Glomerular endothelial cell (primary cell): ENCODE measurements around the gene SPAG16. TPM values are rescaled to one million over a fixed set of nuclear protein-coding genes. Genes with fewer than 3 reads are reported as not detected.

ENCODE experiments used
- DNase-seq: peaks from one replicate; pipeline ENCODE4 v3.0.0-alpha.2; 2011; ENCODE audit warnings: low read depth, low spot score; ENCODE audit errors: extremely low read depth
- total RNA-seq: library from RNA; depleted of rRNA; stranded (reverse); fragments of >200 nt; gene quantifications from 2 replicates; pipeline ENCODE4 v1.2.3, GENCODE V29; 2015

SPAG16 gene
- total RNA-seq, 1 donor from 2014 or later, result 13.8 TPM

- DNase-seq, result no peak
Measured at GRCh38 chr2:214226061-214226460, 941.8 kb downstream of the SPAG16 start.

- DNase-seq, result no peak
Measured at GRCh38 chr2:214232271-214232670, 948.0 kb downstream of the SPAG16 start.

GRCh38 chr2:214233164-214233563 lies 948.9 kb downstream of the SPAG16 start:
- DNase-seq, result no peak

- no peak for DNase-seq
Measured at GRCh38 chr2:214242797-214243196, 958.5 kb downstream of the SPAG16 start.

- DNase-seq, result no peak
Measured at GRCh38 chr2:214244847-214245246, 960.6 kb downstream of the SPAG16 start.

GRCh38 chr2:214246417-214246816 lies 962.2 kb downstream of the SPAG16 start:
- DNase-seq, result no peak

GRCh38 chr2:214247531-214247930 lies 963.3 kb downstream of the SPAG16 start:
- no peak for DNase-seq

- no peak for DNase-seq
Measured at GRCh38 chr2:214255046-214255445, 970.8 kb downstream of the SPAG16 start.

GRCh38 chr2:214261683-214262082 lies 977.4 kb downstream of the SPAG16 start:
- DNase-seq, result no peak

- DNase-seq, result no peak
Measured at GRCh38 chr2:214264171-214264570, 979.9 kb downstream of the SPAG16 start.

GRCh38 chr2:214265991-214266489 lies 981.8 kb downstream of the SPAG16 start:
- no peak for DNase-seq

- no peak for DNase-seq
Measured at GRCh38 chr2:214277880-214278279, 993.6 kb downstream of the SPAG16 start.

- no peak for DNase-seq
Measured at GRCh38 chr2:214286011-214286410, 1001.7 kb downstream of the SPAG16 start.

- DNase-seq, result no peak
Measured at GRCh38 chr2:214293593-214293992, 1009.3 kb downstream of the SPAG16 start.

- DNase-seq, result no peak
Measured at GRCh38 chr2:214294426-214294825, 1010.2 kb downstream of the SPAG16 start.

- no peak for DNase-seq
Measured at GRCh38 chr2:214297423-214297822, 1013.2 kb downstream of the SPAG16 start.

GRCh38 chr2:214310319-214310718 lies 1026.1 kb downstream of the SPAG16 start:
- DNase-seq, result no peak

- DNase-seq, result no peak
Measured at GRCh38 chr2:214311031-214311533, 1026.8 kb downstream of the SPAG16 start.

GRCh38 chr2:214311931-214312749 lies 1027.9 kb downstream of the SPAG16 start:
- no peak for DNase-seq

- no peak for DNase-seq
Measured at GRCh38 chr2:214315324-214315723, 1031.1 kb downstream of the SPAG16 start.

GRCh38 chr2:214320211-214320610 lies 1035.9 kb downstream of the SPAG16 start:
- no peak for DNase-seq

GRCh38 chr2:214322662-214323061 lies 1038.4 kb downstream of the SPAG16 start:
- no peak for DNase-seq
